ENCODE results near the gene LDLR. TPM values are rescaled to one million over a fixed set of nuclear protein-coding genes. Genes with fewer than 3 reads are reported as not detected.
"Not testable (repeated sequence)": the region's sequence is repeated elsewhere in the genome, so short reads cannot be mapped to it uniquely, and the experiment has no call there.

Gene LDLR
- total RNA-seq, 1 donor from 2014 or later, result 97.3 TPM

DNA sequence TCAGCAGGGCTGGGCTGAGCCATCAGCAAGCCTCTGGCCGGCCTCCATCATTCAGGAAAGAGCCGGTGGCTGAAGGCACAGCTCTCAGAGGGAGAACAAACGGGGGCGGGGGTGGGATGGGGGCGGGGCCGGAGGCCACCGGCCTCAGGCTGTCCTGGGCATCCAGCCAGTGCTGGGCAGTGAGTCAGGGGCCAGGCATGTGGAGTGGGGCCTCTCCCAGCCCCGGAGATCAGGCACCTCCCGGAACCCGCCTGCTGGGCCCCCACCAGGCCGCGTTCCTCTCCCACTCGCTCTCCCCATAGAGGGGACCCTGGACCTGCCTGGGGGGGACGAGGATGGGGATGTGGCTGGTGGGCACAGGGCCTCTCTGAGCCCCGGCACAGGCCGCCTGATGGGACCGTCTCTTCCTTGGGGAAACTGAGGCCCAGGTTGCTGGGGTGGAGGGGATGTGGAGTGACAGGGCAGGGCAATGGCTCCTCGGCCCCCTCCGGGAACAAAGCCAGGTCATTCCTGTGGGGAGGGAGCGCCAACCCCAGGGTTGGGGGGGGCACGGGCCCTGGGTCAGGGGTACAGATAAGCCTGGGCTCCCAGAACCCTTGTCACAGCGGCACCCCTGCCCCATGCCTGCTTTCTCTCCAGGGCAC, 53.4 kb downstream of the LDLR start:
- peak; percentile 97 for DNase-seq

- DNase-seq, result no peak
Measured at GRCh38 chr19:11145536-11145924, 56.3 kb downstream of the LDLR start.

GRCh38 chr19:11148001-11148400, 58.7 kb downstream of the LDLR start:
- DNase-seq, result no peak

DNA sequence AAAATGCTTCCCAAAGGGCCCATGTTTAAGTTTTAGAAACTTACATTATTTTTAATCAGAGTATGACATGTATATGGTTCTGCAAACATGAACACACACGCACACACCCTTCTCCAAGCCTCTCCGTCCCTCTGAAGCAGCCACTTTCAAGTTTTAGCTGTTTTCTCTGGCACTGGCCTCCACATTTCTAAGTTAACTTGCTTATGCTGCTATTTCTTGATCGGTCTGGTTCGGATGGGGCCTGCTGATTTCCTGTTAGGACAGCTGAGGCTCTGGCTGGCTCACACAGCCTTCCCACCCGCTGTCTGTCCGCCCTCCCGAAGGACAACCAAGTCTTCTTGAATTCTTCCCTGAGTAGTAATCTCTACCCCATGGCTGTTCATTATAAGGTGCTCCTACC, 61.9 kb downstream of the LDLR start:
- DNase-seq, result no peak

- peak; percentile 83 for DNase-seq
Measured at GRCh38 chr19:11152318-11153062, 63.2 kb downstream of the LDLR start.

DNA sequence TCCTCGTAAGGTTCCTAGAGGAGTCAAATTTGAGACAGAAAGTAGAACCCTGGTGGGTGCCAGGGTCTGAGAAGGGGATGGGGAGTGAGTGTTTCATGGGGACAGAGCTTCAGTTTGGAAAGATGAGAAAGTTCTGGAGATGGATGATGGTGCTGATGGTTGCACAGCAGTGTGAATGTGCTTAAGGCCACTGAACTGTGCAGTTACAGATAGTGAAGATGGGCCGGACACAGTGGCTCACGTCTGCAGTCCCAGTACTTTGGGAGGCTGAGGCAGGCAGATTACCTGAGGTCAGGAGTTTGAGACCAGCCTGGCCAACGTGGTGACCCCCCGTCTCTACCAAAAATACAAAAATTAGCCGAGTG, 65.4 kb downstream of the LDLR start:
- DNase-seq, result no peak

GRCh38 chr19:11155373-11156120, 66.3 kb downstream of the LDLR start, which contains the start of gene SPC24:
SPC24 (minus strand) TSS chr19:11155782; CDS start chr19:11155776, 6 bp downstream.
- peak; percentile 99 for DNase-seq

- DNase-seq, result peak; percentile 48
Measured at GRCh38 chr19:11159598-11160439, 70.6 kb downstream of the LDLR start.

DNA sequence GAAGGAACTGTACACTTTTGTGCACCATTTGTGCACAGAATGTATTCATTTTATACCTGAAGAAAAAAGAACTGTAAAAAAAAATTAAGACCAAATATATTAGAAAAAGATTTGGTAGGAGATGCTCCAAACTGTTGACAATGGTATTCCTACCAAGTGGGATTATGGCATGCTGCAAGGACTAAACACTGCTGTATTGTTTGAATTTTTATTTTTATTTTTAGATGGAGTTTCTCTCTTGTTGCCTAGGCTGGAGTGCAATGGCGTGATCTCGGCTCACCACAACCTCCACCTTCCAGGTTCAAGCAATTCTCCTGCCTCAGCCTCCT, 71.1 kb downstream of the LDLR start:
- not testable (repeated sequence) for DNase-seq

- DNase-seq, result no peak
Measured at GRCh38 chr19:11164296-11164695, 75.0 kb downstream of the LDLR start.

DNA sequence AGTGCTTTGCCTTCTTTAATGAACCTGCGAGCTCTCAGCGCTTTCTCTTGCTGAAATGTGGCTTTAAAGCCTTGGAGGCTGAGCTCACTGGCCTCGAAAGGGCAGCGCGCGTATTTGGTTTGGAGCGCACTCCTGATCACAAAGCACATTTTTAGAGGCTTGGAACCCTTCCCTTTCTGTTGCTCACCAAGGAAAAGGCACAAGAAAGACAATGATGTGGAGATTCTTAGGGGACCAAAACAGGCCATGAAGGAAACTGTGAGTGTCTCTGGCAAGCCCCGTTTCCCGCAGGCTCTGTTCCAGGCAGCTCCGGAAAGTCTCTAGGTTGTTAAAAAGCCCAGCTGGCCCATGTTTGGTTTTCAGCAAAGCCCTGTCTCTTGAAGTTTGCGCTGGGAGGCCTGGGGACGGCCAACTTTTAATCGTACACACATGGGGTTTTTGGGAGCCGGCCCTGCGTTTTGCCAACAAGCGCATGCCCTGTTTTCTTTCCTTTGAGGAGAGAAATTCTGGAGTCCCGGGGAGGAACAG, 75.7 kb downstream of the LDLR start:
- no peak for DNase-seq

DNA sequence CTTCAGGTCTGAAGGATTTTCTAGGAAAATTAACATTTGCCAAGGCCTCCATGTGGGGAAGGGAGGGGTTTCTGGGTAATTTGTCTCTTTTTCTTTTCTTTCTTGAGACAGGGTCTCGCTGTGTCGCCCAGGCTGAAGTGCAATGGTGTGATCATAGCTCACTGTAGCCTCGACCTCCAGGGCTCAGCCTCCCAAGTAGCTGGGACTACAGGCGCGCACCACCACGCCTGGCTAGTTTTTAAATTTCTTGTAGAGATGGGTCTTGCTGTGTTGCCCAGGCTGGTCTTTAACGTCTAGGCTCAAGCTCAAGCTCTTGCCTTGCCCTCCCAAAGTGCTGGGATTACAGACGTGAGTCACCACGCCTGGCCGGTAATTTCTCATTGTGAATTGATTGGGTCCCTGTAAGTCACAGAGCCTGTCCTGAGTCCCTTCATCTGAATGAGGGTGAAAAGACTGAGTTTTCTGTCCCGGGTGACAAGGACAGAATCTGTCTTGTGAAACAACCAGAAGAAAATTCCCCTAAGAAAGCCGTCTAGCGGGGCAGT, 76.3 kb downstream of the LDLR start:
- no peak for DNase-seq

DNA sequence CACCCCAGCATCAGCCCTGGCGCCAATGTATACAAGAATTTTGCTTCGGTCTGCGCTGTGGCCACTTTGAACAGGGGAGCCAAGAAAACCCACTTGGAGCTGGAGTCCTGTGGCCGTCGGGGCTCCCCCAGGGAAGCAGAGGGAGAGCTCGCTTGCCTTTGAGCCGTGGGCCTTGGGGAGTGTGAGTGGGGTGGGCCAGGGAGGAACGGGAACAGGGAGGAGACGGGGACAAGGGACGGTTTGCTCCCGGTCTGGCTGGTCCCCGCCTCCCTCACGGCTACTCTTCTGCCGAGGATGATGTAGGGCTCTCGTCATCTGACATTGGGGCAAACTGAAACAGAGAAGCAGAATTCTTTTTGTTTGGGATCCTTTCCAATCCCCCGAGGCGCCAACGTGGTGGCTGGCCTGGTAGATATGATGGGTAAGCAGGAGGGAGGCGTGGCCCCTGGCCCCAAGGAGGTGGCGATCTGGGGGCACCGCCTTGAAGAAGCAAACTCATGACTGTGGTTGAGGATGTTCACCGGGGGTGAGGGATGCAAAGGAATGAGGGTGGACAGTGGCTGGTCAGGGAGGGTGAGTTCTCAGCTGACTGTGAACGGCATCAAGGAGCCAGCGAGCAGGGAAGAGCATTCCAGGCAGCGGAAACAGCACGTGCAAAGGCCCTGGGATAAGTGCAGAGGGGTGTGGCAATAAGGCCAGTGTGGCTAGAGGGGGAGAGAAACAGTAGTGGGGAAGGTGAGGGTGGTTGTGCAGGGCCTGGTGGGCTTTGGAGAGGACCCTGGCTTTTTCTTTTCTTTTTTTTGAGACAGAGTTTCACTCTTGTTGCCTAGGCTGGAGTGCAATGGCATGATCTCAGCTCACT, 77.2 kb downstream of the LDLR start:
- DNase-seq, result no peak

DNA sequence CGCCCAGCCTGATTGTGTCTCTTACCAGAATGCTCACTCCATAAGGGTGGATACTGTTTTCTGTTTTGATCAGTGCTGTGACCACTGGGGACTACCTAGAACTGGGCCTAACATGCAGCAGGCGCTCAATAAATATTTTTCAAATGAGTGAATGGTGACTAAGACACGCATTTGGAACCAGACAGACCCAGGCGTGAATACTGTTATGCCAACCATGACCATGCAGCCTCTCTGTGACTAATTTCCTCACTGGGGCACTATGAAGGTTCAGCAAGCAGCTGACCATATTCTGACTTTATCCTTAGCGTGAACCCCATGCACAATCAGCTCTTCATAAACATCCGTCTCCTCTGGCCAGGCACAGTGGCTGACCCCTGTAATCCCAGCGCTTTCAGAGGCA, 79.3 kb downstream of the LDLR start:
- peak; percentile 98 for DNase-seq

DNA sequence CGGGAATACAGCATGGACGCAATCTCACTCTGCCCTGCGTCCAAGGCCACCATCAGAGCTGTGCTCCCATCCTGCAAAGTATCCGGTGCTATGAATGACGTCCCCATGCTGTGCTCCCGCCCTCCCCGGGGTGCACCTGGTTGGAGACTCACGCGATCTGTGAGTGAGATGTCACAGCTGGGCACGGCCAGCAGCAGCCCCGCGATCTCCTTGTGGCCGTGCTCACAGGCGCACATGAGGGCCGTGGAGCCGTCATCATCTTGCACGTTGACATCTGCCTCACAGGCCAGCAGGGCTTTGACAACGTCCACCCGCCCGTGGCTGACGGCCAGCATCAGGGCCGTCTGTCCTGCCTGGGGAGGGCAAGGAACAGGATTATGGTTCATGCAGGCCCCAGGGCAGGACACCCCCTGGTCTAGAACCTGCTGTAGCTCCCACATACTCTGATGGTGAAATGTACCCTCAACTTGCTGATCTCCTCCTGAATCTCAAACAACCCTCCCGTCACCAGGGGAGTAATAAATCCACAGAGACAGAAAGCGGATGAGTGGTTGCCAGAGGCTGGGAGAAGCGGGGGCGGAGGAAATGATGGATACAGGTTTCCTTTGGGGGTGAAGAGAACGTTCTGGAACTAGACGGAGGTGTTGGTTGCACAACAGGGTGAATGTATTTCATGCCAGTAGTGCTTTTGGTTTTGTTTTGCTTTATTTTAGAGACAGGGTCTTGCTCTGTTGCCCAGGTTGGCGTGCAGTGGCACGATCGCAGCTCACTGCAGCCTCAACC, 80.8 kb downstream of the LDLR start:
- peak; percentile 78 for DNase-seq

DNA sequence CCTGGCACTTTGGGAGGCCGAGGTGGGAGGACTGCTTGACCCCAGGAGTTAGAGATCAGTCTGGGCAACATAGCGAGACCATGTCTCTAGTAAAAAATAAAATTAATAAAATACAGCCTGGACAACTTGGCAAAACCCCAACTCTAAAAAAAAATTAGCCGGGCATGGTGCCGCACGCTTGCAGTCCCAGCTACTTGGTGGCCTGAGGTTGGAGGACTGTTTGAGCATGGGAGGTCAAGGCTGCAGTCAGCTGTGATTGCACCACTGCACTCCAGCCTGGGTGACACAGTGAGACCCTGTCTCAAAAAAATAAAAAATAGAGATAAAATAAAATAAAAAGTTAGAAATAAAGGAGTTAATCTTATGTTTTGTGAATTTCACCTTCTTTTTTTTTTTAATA, 81.9 kb downstream of the LDLR start:
- DNase-seq, result no peak

- no peak for DNase-seq
Measured at GRCh38 chr19:11172576-11172975, 83.3 kb downstream of the LDLR start.

- no peak for DNase-seq
Measured at GRCh38 chr19:11173516-11174155, 84.4 kb downstream of the LDLR start.

DNA sequence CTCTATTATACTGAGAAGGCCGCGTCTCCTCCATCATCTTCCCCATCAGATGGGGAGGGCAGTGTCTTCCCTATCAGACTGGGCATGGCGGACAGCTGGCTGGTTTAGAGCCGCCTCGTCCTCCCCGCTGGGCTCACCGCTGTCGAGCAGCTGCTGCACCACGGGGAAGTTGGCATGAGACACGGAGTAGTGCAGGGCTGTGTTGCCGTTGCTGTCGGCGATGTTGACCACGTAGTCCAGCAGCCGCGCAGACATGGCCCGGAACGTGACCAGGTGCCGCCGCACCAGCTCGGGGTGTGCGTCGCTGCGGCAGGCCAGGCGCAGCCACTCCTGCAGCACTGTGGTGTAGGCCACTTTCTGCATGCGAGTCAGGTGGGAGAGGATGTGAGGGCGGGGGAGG, 85.1 kb downstream of the LDLR start:
- DNase-seq, result no peak

DNA sequence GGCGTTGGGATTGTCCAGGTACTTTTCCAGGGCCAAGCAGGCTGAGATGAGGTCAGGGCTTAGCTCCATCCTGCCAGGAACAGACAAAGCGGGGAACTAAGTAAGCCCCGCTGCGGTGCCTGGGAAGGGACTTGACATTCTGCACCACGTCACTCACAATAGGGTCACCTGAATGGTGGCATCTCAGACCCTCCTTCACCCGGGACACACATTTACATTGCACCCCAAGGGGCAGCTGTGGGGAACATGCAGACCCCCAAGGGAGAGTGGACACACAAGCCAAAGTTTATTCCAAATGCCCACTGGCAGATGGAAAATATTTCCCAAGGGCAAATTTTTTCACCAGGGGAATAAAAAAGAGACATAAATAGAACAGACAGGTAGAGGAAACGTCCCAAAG, 86.7 kb downstream of the LDLR start:
- no peak for DNase-seq

Data from dermis blood vessel endothelial cell (primary cell).